H9 (cell line): ENCODE data around the gene TP73. TPM values are rescaled to one million over a fixed set of nuclear protein-coding genes. Genes with fewer than 3 reads are reported as not detected.
A peak's percentile ranks its signal among the peaks of the same experiment; 100 is the strongest.

Experiments
- DNase-seq: peaks from one replicate; pipeline ENCODE4 v3.0.0-alpha.2; 2017
- H2AFZ ChIP-seq: one replicate; pipeline ENCODE4 v1.6.1; 2013; ENCODE audit warnings: mild to moderate bottlenecking, low read length, control low read depth, moderate library complexity
- H2AK5ac ChIP-seq: 2 replicates; pipeline ENCODE4 v1.6.1; 2013; ENCODE audit warnings: low read length, control low read depth, mixed read lengths; ENCODE audit not compliant: insufficient read length
- H2BK120ac ChIP-seq: one replicate; pipeline ENCODE4 v1.6.1; 2013; ENCODE audit warnings: low read depth, mild to moderate bottlenecking, low read length, control low read depth, inconsistent platforms; ENCODE audit not compliant: poor library complexity, severe bottlenecking
- H2BK12ac ChIP-seq: 2 replicates; pipeline ENCODE4 v1.6.1; 2013; ENCODE audit warnings: low read length, control low read depth, mixed read lengths, low read depth; ENCODE audit not compliant: insufficient read length
- H2BK15ac ChIP-seq: 2 replicates; pipeline ENCODE4 v1.6.1; 2013; ENCODE audit warnings: low read depth, low read length, control low read depth
- H2BK20ac ChIP-seq: one replicate; pipeline ENCODE4 v1.6.1; 2013; ENCODE audit warnings: low read depth, mild to moderate bottlenecking, low read length, control low read depth, inconsistent platforms; ENCODE audit not compliant: poor library complexity, severe bottlenecking
- H2BK5ac ChIP-seq: 2 replicates; pipeline ENCODE4 v1.6.1; 2013; ENCODE audit warnings: low read length, control low read depth, mixed read lengths; ENCODE audit not compliant: insufficient read length
- H3K14ac ChIP-seq: 2 replicates; pipeline ENCODE4 v1.6.1; 2013; ENCODE audit warnings: low read length, control low read depth; ENCODE audit not compliant: insufficient read depth
- H3K18ac ChIP-seq: 2 replicates; pipeline ENCODE4 v1.6.1; 2013; ENCODE audit warnings: low read depth, mild to moderate bottlenecking, mixed read lengths, low read length, control low read depth; ENCODE audit not compliant: insufficient read length
- H3K23ac ChIP-seq: 2 replicates; pipeline ENCODE4 v1.6.1; 2013; ENCODE audit warnings: low read length, control low read depth, mixed read lengths, low read depth; ENCODE audit not compliant: insufficient read length
- H3K23me2 ChIP-seq: 2 replicates; pipeline ENCODE4 v1.6.1; 2013; ENCODE audit warnings: low read depth, mild to moderate bottlenecking, mixed read lengths, low read length, control low read depth; ENCODE audit not compliant: insufficient read length, poor library complexity, severe bottlenecking
- H3K27ac ChIP-seq: 2 replicates; pipeline ENCODE4 v1.5.1; 2013; ENCODE audit warnings: low read length, control low read depth, mixed read lengths, low read depth; ENCODE audit not compliant: insufficient read length
- H3K27me3 ChIP-seq: 2 replicates; pipeline ENCODE4 v1.6.1; 2013; ENCODE audit warnings: low read length, control low read depth, inconsistent platforms; ENCODE audit not compliant: insufficient read depth
- H3K4ac ChIP-seq: 2 replicates; pipeline ENCODE4 v1.6.1; 2013; ENCODE audit warnings: low read depth, mild to moderate bottlenecking, control low read depth, inconsistent platforms, low read length, moderate library complexity
- H3K4me1 ChIP-seq: 2 replicates; pipeline ENCODE4 v1.6.1; 2013; ENCODE audit warnings: low read length, control low read depth, inconsistent platforms; ENCODE audit not compliant: insufficient read depth
- H3K4me2 ChIP-seq: 2 replicates; pipeline ENCODE4 v1.6.1; 2013; ENCODE audit warnings: low read length, control low read depth, mixed read lengths; ENCODE audit not compliant: insufficient read length, insufficient read depth
- H3K56ac ChIP-seq: 2 replicates; pipeline ENCODE4 v1.6.1; 2013; ENCODE audit warnings: low read depth, mild to moderate bottlenecking, mixed read lengths, low read length, control low read depth; ENCODE audit not compliant: insufficient read length
- H3K79me1 ChIP-seq: 2 replicates; pipeline ENCODE4 v1.6.1; 2013; ENCODE audit warnings: low read depth, mild to moderate bottlenecking, moderate library complexity, low read length, control low read depth, inconsistent platforms; ENCODE audit not compliant: insufficient read depth, poor library complexity, severe bottlenecking
- H3K79me2 ChIP-seq: 2 replicates; pipeline ENCODE4 v1.6.1; 2013; ENCODE audit warnings: low read length, control low read depth, inconsistent platforms; ENCODE audit not compliant: insufficient read depth
- H3K9ac ChIP-seq: 2 replicates; pipeline ENCODE4 v1.6.1; 2013; ENCODE audit warnings: low read length, control low read depth, mixed read lengths; ENCODE audit not compliant: insufficient read length; ENCODE audit errors: extremely low read depth
- H3K9me3 ChIP-seq: one replicate; pipeline ENCODE4 v1.6.1; 2013; ENCODE audit warnings: low read depth, low read length, inconsistent platforms; ENCODE audit not compliant: control insufficient read depth
- H3T11ph ChIP-seq: one replicate; pipeline ENCODE4 v1.6.1; 2013; ENCODE audit warnings: mild to moderate bottlenecking, low read length, control low read depth, inconsistent platforms
- H4K20me1 ChIP-seq: one replicate; pipeline ENCODE4 v1.6.1; 2013; ENCODE audit not compliant: control insufficient read depth, insufficient read length, insufficient read depth
- H4K5ac ChIP-seq: 2 replicates; pipeline ENCODE4 v1.6.1; 2013; ENCODE audit warnings: low read depth, mild to moderate bottlenecking, mixed read lengths, low read length, control low read depth; ENCODE audit not compliant: insufficient read length
- H4K8ac ChIP-seq: replicated peaks from 2 replicates; pipeline ENCODE4 v1.6.1; 2013; ENCODE audit warnings: low read length, control low read depth, mixed read lengths, low read depth; ENCODE audit not compliant: insufficient read length
- H4K91ac ChIP-seq: 2 replicates; pipeline ENCODE4 v1.6.1; 2013; ENCODE audit warnings: low read depth, mild to moderate bottlenecking, moderate library complexity, mixed read lengths, low read length, control low read depth; ENCODE audit not compliant: insufficient read length
- H3K27ac Mint-ChIP-seq, 3 experiments: 2 replicates in 2 of 3; 3 replicates in 1 of 3; pipeline ENCODE4 v1.8.0; 2020 to 2021; ENCODE audit warnings: mixed read lengths in 3 of 3, mild to moderate bottlenecking in 1 of 3, moderate library complexity in 1 of 3
- H3K27me3 Mint-ChIP-seq: 2 replicates; pipeline ENCODE4 v1.8.0; 2021; ENCODE audit warnings: low read depth, mild to moderate bottlenecking, moderate library complexity, mixed read lengths
- H3K36me3 Mint-ChIP-seq, 3 experiments: 2 replicates in 2 of 3; 3 replicates in 1 of 3; pipeline ENCODE4 v1.8.0; 2020 to 2021; ENCODE audit warnings: low read depth in 3 of 3, mixed read lengths in 3 of 3; ENCODE audit not compliant: insufficient read depth in 1 of 3
- H3K4me1 Mint-ChIP-seq, 2 experiments: 2 replicates each; pipeline ENCODE4 v1.8.0; 2020; ENCODE audit warnings: mixed read lengths in 2 of 2
- H3K4me3 Mint-ChIP-seq, 2 experiments: 2 replicates in 1 of 2; 3 replicates in 1 of 2; pipeline ENCODE4 v1.8.0; 2020 to 2021; ENCODE audit warnings: mild to moderate bottlenecking in 2 of 2, mixed read lengths in 2 of 2, moderate library complexity in 1 of 2
- H3K9me3 Mint-ChIP-seq, 2 experiments: 2 replicates in 1 of 2; 3 replicates in 1 of 2; pipeline ENCODE4 v1.8.0; 2020; ENCODE audit warnings: mild to moderate bottlenecking in 2 of 2, mixed read lengths in 2 of 2, moderate library complexity in 1 of 2
- CTCF ChIP-seq: fragments of 200-600 bp; sonication (generic); conservative IDR thresholded peaks from 3 replicates; pipeline ENCODE4 v1.8.0; 2021; ENCODE audit warnings: antibody characterized with exemption, mild to moderate bottlenecking
- WGBS: extraction: QIAGEN DNeasy Blood & Tissue Kit; methylation state at CpG from one replicate; pipeline ENCODE4 v1.1.7; 2013; ENCODE audit warnings: missing lambda C conversion rate, low lambda C conversion rate, mixed read lengths; ENCODE audit not compliant: insufficient read length; ENCODE audit errors: extremely low coverage; 5-methylcytosine and 5-hydroxymethylcytosine counted together
- total RNA-seq: library from RNA; stranded (reverse); gene quantifications from 2 replicates; pipeline ENCODE4 v1.2.1, GENCODE V29; 2021

The TP73 gene
- total RNA-seq, 1 experiment from 2014 or later, result 4.7 TPM

GRCh38 chr1:3650248-3651025 is 1.9 kb upstream of the TP73 start:
- H3K27ac ChIP-seq, result no peak overlapping the region
- no peak overlapping the region for H4K8ac ChIP-seq
- H3K4me1 ChIP-seq, result no peaks in the 10 kb centered on the region
- H2AK5ac ChIP-seq, result no peak overlapping the region
- Mint-ChIP-seq H3K27me3 (peaks cover 51% of the 10 kb centered on the region), H3K27ac (no peak overlapping the region), H3K9me3 (peaks cover 0 to 2% of the 10 kb centered on the region in 2 experiments; a peak in 1 of 5 replicates), H3K4me1 (peaks cover 15 to 17% of the 10 kb centered on the region in 2 experiments), H3K36me3 (peaks cover 0 to 19% (median 13%) of the 10 kb centered on the region in 3 experiments; a peak in 6 of 7 replicates), H3K4me3 (peak overlapping the region; percentile 71 to 85)
- no peak overlapping the region for H3K18ac ChIP-seq
- H3K23me2 ChIP-seq, result peaks cover 28% of the 10 kb centered on the region
- peak overlapping the region; percentile 65 for H3K4me2 ChIP-seq
- whole genome bisulfite sequencing, result no CpG with 5 or more reads among the region's 50 CpGs
- H2BK20ac ChIP-seq, result no peak overlapping the region
- no peak for DNase-seq
- H3K23ac ChIP-seq, result no peak overlapping the region
- no peak overlapping the region for H3T11ph ChIP-seq
- H2BK15ac ChIP-seq, result no peak overlapping the region
- H2BK12ac ChIP-seq, result no peak overlapping the region
- TF ChIP-seq CTCF, result no peak
- no peak overlapping the region for H2BK5ac ChIP-seq
- no peak overlapping the region for H2BK120ac ChIP-seq
- no peak overlapping the region for H4K91ac ChIP-seq
- peaks cover 40% of the 10 kb centered on the region for H3K27me3 ChIP-seq
- H3K9me3 ChIP-seq, result no peaks in the 10 kb centered on the region
- H3K14ac ChIP-seq, result no peak overlapping the region
- H4K20me1 ChIP-seq, result no peaks in the 10 kb centered on the region
- H2AFZ ChIP-seq, result no peak overlapping the region
- peaks cover 3% of the 10 kb centered on the region; the same call in 1 of the 2 replicates for H3K79me2 ChIP-seq
- no peaks in the 10 kb centered on the region for H3K79me1 ChIP-seq
- no peak overlapping the region for H3K4ac ChIP-seq
- H3K56ac ChIP-seq, result no peak overlapping the region
- no peak overlapping the region for H4K5ac ChIP-seq
- H3K9ac ChIP-seq, result no peak overlapping the region
